Colonic mucosa (tissue), 4 donors: ENCODE measurements around the gene CNTRL. TPM values are rescaled to one million over a fixed set of nuclear protein-coding genes. Genes with fewer than 3 reads are reported as not detected.

Experiments
- DNase-seq: peaks from one replicate; pipeline ENCODE4 v3.0.0-alpha.2; 2020
- H3K27ac ChIP-seq: fragments of 200-600 bp; one replicate; pipeline ENCODE4 v1.8.0; 2021
- H3K27me3 ChIP-seq: fragments of 200-600 bp; one replicate; pipeline ENCODE4 v1.8.0; 2021
- H3K36me3 ChIP-seq: fragments of 200-600 bp; one replicate; pipeline ENCODE4 v1.8.0; 2021
- H3K4me1 ChIP-seq: fragments of 200-600 bp; one replicate; pipeline ENCODE4 v1.8.0; 2021; ENCODE audit warnings: mild to moderate bottlenecking
- H3K4me3 ChIP-seq: fragments of 200-600 bp; one replicate; pipeline ENCODE4 v1.8.0; 2021
- H3K9ac ChIP-seq, 2 donors: one replicate each; pipeline ENCODE4 v1.7.0; 2013; ENCODE audit warnings: control low read depth in 2 of 2, low read depth in 2 of 2, low read length in 2 of 2
- H3K9me3 ChIP-seq: fragments of 200-600 bp; one replicate; pipeline ENCODE4 v1.8.0; 2021
- intact Hi-C: fragments of 100-400 bp; cut with DNase I; formaldehyde crosslinking; loops from one replicate; pipeline ENCODE4 v1.14.1; 2022
- total RNA-seq, 2 donors: library from RNA; stranded (reverse); fragmentation: NEBNext Ultra II Directional in 1 of 2; extraction: Animal tissue kit (Norgen Biotek cat#: 25700) in 1 of 2; gene quantifications; one replicate each; pipeline ENCODE4 v1.2.1, GENCODE V29; 2021
- TF ChIP-seq, protein P1 (sequence below): fragments of 200-600 bp; IDR thresholded peaks from one replicate; pipeline ENCODE4 v1.8.0; 2022; ENCODE audit warnings: antibody characterized with exemption, mild to moderate bottlenecking
- donor health status: healthy.
- donor health status: DM: no; HTN: no; CAD: no.
- donor health status: DM: no; HTN: no; CAD: no.

CNTRL gene
- total RNA-seq, 2 donors from 2014 or later: 6.1 to 11.3 TPM

DNA sequence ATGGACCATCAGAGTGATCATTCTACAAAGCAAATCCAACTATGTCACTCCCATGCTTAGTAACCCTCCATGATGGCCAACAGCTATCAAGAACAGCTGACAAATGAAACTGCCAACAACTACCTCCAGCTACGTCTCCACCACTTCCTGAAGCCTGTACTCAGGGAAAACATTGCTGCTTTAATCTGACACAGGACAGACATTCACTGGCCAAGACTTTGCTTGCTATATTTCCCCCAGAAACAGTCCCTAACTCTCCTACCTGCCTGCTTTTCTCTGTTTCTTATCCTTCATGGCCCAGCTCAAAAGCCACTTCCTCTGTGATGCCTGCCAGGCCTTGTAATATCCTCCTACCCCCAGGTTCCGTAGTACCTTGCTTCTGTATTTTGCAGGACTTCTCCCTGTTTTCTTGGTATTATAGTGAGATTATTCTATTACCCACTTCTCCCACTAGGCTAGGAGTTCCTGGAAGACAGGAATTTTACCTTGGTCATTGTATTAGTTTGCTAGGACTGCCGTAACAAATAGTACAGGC lies 141.6 kb downstream of the CNTRL start:
- no peak for DNase-seq
- H3K27ac ChIP-seq: no peak overlapping the region
- H3K4me3 ChIP-seq: no peak overlapping the region
- no peaks in the 10 kb centered on the region for H3K9me3 ChIP-seq
- H3K9ac ChIP-seq: no peak overlapping the region
- H3K36me3 ChIP-seq: no peaks in the 10 kb centered on the region
- TF ChIP-seq, protein P1, sequence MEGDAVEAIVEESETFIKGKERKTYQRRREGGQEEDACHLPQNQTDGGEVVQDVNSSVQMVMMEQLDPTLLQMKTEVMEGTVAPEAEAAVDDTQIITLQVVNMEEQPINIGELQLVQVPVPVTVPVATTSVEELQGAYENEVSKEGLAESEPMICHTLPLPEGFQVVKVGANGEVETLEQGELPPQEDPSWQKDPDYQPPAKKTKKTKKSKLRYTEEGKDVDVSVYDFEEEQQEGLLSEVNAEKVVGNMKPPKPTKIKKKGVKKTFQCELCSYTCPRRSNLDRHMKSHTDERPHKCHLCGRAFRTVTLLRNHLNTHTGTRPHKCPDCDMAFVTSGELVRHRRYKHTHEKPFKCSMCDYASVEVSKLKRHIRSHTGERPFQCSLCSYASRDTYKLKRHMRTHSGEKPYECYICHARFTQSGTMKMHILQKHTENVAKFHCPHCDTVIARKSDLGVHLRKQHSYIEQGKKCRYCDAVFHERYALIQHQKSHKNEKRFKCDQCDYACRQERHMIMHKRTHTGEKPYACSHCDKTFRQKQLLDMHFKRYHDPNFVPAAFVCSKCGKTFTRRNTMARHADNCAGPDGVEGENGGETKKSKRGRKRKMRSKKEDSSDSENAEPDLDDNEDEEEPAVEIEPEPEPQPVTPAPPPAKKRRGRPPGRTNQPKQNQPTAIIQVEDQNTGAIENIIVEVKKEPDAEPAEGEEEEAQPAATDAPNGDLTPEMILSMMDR: no peak
- no peaks in the 10 kb centered on the region for H3K27me3 ChIP-seq
- no peaks in the 10 kb centered on the region for H3K4me1 ChIP-seq
- intact Hi-C loops: no loop called here

DNA sequence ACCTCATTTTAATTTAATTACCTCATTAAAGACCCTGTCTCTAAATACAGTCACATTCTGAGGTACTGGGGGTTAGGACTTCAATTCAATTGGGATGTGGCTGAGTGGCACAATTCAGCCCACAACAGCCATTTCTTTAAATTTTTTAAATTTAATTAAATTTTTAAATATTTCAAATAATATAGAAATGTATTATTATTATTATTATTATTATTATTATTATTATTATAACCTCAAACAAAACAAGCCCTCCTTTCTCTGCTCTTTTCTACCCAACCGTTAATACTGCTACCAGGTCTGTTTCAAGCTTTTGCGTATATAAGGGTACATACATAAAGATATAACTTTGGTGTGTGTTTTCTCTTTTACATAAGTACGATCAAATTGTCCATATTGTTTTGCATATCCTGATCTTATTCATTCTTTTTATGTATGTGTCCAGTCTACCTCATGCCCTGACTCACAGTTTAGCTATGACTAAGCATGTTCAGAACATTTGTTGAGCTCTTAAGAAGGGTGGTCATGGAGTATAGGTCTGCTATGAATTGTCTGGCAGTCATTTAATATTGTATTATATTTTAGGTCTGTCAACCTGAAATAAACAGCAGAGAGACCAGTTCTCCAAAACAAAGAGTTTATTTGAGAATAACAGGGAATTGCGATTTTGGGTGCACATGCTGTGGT lies 143.0 kb downstream of the CNTRL start:
- H3K4me1 ChIP-seq: no peaks in the 10 kb centered on the region
- intact Hi-C loops: no loop called here
- no peaks in the 10 kb centered on the region for H3K36me3 ChIP-seq
- no peaks in the 10 kb centered on the region for H3K27me3 ChIP-seq
- H3K9ac ChIP-seq: no peak overlapping the region
- H3K4me3 ChIP-seq: no peak overlapping the region
- no peak for DNase-seq
- no peak overlapping the region for H3K27ac ChIP-seq
- TF ChIP-seq, protein P1: no peak
- H3K9me3 ChIP-seq: no peaks in the 10 kb centered on the region

DNA sequence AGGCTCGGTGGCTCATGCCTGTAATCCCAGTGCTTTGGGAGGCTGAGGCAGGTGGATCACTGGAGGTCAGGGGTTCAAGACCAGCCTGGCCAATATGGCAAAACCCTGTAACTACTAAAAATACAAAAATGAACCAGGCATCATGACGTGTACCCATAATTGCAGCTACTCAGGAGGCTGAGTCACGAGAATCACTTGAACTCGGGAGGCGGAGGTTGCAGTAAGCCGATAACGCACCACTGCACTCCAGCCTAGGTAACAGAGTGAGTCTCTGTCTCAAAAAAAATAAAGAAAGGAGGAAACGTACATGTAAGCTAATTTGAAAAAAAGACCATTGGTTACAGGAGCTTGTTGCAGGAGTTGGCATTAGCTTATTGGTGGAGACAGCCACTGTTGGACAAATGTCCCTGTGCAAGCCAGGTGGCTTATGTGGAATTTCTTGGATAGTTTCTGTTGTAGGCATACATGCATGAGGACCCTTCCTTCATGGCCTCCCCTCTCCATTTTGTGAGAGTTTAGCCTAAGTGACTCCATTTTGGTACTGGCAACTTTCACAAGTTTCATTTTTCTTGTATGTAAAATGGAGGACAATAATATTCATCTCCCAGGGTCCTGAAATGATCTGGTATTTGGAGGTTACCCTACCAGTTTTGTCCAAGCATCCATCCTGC lies 143.7 kb downstream of the CNTRL start:
- DNase-seq: no peak
- Histone ChIP-seq H3K36me3 (no peaks in the 10 kb centered on the region), H3K9ac (no peak overlapping the region), H3K9me3 (no peaks in the 10 kb centered on the region), H3K27ac (no peak overlapping the region), H3K4me3 (no peak overlapping the region), H3K27me3 (no peaks in the 10 kb centered on the region), H3K4me1 (no peaks in the 10 kb centered on the region)
- intact Hi-C loops: no loop called here
- TF ChIP-seq, protein P1: no peak

DNA sequence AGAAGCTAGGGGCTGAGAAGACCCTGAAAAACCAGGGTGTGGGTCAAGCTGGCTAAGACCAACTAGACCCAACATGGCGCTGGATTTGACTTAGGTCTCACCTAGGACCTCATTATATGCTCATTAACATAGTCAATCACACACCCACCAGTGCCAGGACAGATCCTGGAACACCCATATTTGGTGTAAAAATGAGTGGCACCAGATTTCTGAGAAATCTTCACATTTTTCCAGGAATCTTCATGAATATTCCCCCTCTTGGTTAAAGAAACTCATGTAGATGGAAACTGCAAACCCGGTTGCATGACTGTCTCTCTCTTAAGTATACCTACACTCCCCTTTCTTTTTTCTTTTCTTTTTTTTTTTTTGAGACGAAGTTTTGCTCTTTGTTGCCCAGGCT lies 144.8 kb downstream of the CNTRL start:
- Histone ChIP-seq H3K4me1 (no peaks in the 10 kb centered on the region), H3K9me3 (no peaks in the 10 kb centered on the region), H3K27ac (no peak overlapping the region), H3K36me3 (no peaks in the 10 kb centered on the region), H3K4me3 (no peak overlapping the region), H3K27me3 (no peaks in the 10 kb centered on the region), H3K9ac (no peak overlapping the region)
- DNase-seq: no peak
- intact Hi-C loops: no loop called here
- TF ChIP-seq, protein P1: no peak

DNA sequence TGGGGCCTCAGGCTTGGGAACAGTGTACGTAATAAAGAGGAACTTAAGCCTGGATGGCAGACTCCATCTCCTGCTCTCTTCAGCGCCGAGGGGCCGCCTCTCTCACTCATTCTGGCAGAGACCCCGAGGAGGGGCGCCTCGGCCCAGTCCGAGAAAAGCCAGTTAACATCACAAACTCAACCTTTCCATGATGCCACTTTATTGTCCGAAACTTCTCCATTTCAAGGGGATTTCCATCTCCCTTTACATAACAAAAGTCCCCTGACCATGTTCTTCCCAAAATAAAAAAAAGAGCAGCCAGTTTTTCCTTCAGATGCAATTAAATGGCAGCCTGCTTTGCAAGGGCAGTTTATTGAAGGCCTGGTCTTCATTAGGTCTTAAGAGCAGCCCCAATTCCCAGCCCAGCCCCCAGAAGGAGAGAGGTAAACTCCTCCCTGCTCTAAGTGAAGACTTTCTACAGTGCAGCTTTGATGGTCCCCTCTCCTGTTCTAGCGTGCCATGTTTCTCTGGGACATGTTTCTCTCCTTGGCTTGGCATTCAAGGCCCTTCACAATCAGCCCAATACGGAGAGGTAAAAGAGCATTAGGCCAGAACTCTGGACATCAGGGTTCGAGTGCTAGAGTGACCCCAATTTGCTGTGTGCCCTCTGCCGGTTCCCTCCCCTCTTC lies 146.4 kb downstream of the CNTRL start:
- H3K36me3 ChIP-seq: no peaks in the 10 kb centered on the region
- no peak overlapping the region for H3K27ac ChIP-seq
- H3K27me3 ChIP-seq: no peaks in the 10 kb centered on the region
- no peaks in the 10 kb centered on the region for H3K4me1 ChIP-seq
- DNase-seq: no peak
- no peak overlapping the region for H3K4me3 ChIP-seq
- H3K9me3 ChIP-seq: no peaks in the 10 kb centered on the region
- TF ChIP-seq, protein P1: no peak
- intact Hi-C loops: loop anchor here (5.0 kb wide), 1 partner anchor 41 kb away; no protein-coding TSS in a partner anchor
- H3K9ac ChIP-seq: no peak overlapping the region
